ENCODE measurements around the gene SPG7.

Gene SPG7

GRCh38 chr16:89485701-89486246, 22.4 kb upstream of the SPG7 start:
- no peak for DNase-seq

GRCh38 chr16:89489040-89489897, 18.9 kb upstream of the SPG7 start:
- DNase-seq = peak; percentile 93 to 96 (median 94)

GRCh38 chr16:89489898-89490438, 18.2 kb upstream of the SPG7 start:
- DNase-seq = no peak

- peak; percentile 99 to 100 (median 100) for DNase-seq
Measured at GRCh38 chr16:89490439-89491237, 17.6 kb upstream of the SPG7 start, which contains the start of gene ANKRD11. Gene ANKRD11, minus strand, starts transcription at chr16:89490561. Its CDS starts 173,542 bp downstream, at chr16:89317019.

- peak; percentile 51 to 78 (median 65) for DNase-seq
Measured at GRCh38 chr16:89491238-89491869, 16.8 kb upstream of the SPG7 start.

GRCh38 chr16:89491974-89492687, 16.1 kb upstream of the SPG7 start:
- no peak for DNase-seq

- no peak for DNase-seq
Measured at GRCh38 chr16:89493776-89494175, 14.4 kb upstream of the SPG7 start.

- peak in 1 of 4 experiments; percentile 21 for DNase-seq
Measured at GRCh38 chr16:89495121-89495520, 13.1 kb upstream of the SPG7 start.

- DNase-seq = no peak
Measured at GRCh38 chr16:89498839-89499238, 9.4 kb upstream of the SPG7 start.

GRCh38 chr16:89499767-89500166, 8.4 kb upstream of the SPG7 start:
- no peak for DNase-seq

GRCh38 chr16:89502081-89502843, 5.9 kb upstream of the SPG7 start:
- no peak for DNase-seq

- no peak for DNase-seq
Measured at GRCh38 chr16:89504091-89504490, 4.1 kb upstream of the SPG7 start.

GRCh38 chr16:89505204-89506112, 2.7 kb upstream of the SPG7 start:
- peak; percentile 96 to 99 (median 98) for DNase-seq

- peak in 3 of 4 experiments; percentile 20 to 31 (median 23) for DNase-seq
Measured at GRCh38 chr16:89506113-89506504, 2.1 kb upstream of the SPG7 start.

GRCh38 chr16:89506791-89507191, 1.4 kb upstream of the SPG7 start:
- peak; percentile 8 to 24 (median 17) for DNase-seq

- DNase-seq = no peak
Measured at GRCh38 chr16:89507214-89507833, 879 bp upstream of the SPG7 start.

GRCh38 chr16:89510526-89510925, 2.3 kb downstream of the SPG7 start:
- no peak for DNase-seq

- DNase-seq = peak; percentile 44 to 74 (median 64)
Measured at GRCh38 chr16:89511374-89511773, 3.2 kb downstream of the SPG7 start.

- no peak for DNase-seq
Measured at GRCh38 chr16:89512453-89512852, 4.2 kb downstream of the SPG7 start.
